Mammary epithelial cell (primary cell): ENCODE results near the gene IGF2R.

Experiments used
- CTCF ChIP-seq, 2 donors: IDR thresholded peaks in 1 of 2; conservative IDR thresholded peaks in 1 of 2; 2 replicates each; pipeline ENCODE4 v1.5.1; 2011 to 2012; ENCODE audit warnings: inconsistent platforms in 2 of 2, low read length in 2 of 2, mild to moderate bottlenecking in 2 of 2, control low read depth in 1 of 2, low read depth in 1 of 2; ENCODE audit not compliant: insufficient read depth in 1 of 2; ENCODE audit errors: extremely low read depth in 1 of 2
- EZH2 ChIP-seq: IDR thresholded peaks from 2 replicates; pipeline ENCODE4 v1.6.1; 2012; ENCODE audit warnings: low read length, inconsistent platforms, borderline replicate concordance

DNA sequence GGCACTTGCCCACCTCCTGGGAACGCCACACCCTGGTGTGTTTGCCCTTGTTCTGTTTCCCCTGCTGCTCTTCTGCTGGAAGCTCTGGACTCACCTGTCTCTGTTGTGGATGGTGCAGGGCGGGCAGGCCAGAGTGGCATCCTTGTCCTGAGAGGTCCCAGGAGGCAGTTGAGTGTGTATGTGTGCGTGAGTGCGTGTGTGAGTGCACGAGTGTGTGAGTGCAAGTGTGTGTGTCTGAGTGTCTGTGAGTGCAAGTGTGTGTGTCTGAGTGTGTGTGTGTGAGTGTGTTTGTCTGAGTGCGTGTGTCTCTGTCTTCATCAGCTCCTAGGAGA, 12.2 kb downstream of the IGF2R start:
- TF ChIP-seq CTCF (conservative IDR thresholded peaks at IDR 0.05 in 1 of 2, IDR thresholded peaks at IDR 0.05 in 1 of 2; ENCODE audit: extremely low read depth in 1 of 2, insufficient read depth in 1 of 2, low read depth in 1 of 2, low read length in 2 of 2) (no peak), EZH2 (no peak)
